GM19468 (cell line): Measurements from ENCODE around the gene FADD.

ENCODE experiments used
- ATAC-seq: cut with Tn5 transposase; IDR thresholded peaks from one replicate; pipeline ENCODE4 v1.9.1; 2021; ENCODE audit warnings: mild to moderate bottlenecking, moderate library complexity, moderate number of reproducible peaks; ENCODE audit not compliant: unreplicated experiment; ENCODE audit errors: extremely low read depth

Gene FADD, protein sequence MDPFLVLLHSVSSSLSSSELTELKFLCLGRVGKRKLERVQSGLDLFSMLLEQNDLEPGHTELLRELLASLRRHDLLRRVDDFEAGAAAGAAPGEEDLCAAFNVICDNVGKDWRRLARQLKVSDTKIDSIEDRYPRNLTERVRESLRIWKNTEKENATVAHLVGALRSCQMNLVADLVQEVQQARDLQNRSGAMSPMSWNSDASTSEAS

GRCh38 chr11:70202920-70203750, at the start of gene FADD:
Gene FADD, plus strand, starts transcription at chr11:70203296. Its CDS starts 164 bp downstream, at chr11:70203460.
- peak; percentile 23 for ATAC-seq

- no peak for ATAC-seq
These were observed 47.7 kb upstream of the FADD start for GRCh38 chr11:70155386-70155785.

- no peak for ATAC-seq
These were observed 46.6 kb upstream of the FADD start for GRCh38 chr11:70156291-70157037.

GRCh38 chr11:70158201-70158600, 44.9 kb upstream of the FADD start:
- no peak for ATAC-seq

DNA sequence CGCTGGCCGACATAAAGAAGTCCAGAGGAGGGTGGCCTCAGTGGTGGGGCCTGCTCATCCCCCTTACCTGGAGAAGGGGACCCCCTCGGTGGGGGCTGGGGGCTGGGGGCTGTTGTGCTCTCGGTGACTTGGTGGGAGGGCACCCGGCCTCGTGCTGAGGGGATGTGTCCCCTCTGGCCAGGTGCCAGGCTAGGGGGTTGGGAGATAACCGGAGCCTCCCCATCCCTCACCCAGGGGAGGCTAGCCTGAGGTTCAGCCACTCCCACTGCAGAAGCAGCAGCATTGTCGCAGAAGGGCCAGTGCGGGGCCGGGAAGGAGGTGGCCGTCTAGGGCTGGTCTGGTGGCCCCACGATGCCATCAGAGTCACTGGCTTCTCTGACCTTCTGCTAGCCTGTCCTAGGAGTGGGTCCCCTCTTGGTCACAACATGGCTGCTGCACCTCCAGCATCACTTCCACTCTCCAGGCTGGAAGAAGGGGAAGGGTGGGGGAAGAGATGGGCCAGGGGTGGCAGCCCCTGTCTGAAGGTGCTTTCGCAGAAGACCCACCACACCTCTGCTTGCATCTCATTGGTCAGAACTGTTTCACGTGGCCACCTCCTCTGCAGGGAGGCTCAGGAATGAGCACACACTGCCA, 44.2 kb upstream of the FADD start:
- no peak for ATAC-seq

DNA sequence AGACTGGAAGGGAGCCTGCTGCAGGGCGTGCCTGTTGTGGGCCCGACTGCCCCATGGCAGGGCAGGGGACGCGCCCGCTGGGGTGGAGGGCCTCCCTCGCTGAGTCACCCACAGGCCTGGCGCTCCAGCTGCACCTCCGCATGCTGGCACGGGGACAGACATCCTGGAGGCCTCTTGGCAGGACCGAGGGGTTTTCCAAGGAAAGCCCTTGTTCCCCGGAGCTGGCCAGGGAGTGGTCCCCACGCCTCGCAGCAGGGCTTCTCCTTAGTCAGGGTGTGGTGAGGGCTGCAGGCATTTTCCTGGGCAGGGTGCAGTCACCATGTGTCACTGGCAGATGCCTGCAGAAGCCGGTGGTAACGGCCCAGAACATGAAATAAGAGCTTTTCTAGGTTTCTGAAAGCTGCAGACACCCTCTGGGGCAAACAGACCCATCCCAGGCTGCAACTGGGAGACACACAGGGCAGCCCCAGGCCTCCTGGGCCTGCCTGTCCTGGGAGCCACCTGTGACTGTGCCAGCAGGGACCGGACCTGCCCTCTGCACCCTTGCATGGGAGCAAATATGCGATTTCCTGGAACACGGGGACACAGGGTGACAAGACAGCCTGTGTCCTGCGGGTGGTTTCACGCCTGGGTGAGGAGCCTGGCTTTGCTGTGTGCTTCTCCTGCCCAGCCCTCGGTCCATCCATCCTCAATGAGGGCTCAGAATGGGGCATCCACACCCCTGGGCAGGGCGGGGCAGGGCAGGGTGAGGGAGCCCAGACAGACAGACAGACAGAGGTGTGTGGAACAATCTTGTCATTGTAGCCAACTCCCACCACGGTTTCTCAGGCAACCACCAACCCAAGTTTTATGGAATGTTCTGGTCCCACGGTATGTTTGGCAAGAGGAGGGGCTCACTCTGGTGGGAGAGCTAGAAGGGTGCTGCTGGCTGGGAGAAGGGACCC, 43.2 kb upstream of the FADD start:
- no peak for ATAC-seq

GRCh38 chr11:70161043-70161625, 42.0 kb upstream of the FADD start:
- no peak for ATAC-seq

- ATAC-seq, result no peak
These were observed 38.4 kb upstream of the FADD start for GRCh38 chr11:70164705-70165104.

GRCh38 chr11:70167120-70167519, 36.0 kb upstream of the FADD start:
- no peak for ATAC-seq

DNA sequence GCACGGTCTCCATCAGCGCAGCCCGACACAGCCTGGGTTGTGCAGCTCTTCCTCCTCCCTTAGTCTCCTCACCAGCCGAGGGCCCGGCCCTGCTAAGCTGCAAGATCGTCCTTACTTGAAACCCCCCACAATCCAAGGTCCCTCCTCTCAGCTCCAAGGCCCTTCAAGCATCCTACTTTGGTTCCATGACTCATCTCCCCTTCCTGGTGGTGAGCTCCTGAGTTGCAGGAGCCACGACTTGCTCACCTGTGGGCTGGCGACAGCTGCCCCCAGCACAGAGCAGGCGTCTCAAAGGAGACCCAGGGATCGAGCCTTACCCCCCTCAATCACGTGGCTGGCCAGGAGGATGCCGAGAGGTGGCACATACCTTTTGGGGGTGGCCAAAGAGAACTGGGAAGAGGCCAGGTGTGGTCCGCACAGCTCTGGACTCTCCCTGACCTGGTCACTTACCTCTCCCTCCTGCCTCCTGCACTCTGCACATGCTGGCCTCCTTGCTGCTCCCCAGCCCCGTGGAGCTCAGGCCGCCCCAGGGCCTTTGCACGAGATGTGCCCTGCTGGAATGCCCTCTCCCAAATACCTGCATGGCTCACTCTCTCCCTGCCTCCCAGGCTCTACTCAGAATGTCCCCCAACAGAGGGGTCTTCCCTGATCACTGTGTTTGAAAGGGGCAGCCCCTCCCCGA, 35.2 kb upstream of the FADD start:
- no peak for ATAC-seq

GRCh38 chr11:70168405-70168754, 34.7 kb upstream of the FADD start:
- ATAC-seq, result no peak

DNA sequence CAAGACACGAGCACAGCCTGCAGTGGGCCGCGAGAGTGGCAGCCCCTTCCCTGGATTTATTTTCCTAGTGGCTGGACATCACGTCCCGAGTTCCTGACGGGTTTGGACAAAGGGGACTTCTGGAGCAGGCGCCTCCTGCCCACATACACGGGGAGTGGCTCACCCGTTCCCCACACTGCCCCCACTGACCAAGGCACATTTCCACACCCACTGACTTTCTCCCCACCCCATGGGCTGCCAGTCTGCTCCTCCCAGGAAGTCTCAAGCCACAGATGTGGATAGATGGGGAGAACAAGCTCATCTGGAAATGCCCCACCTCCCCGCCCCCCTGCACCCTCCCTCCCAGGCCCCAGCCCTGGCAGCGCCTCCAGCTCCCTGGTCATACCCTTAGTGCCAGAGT, 34.0 kb upstream of the FADD start:
- no peak for ATAC-seq

- ATAC-seq, result no peak
These were observed 33.5 kb upstream of the FADD start for GRCh38 chr11:70169632-70170031.

- no peak for ATAC-seq
These were observed 32.4 kb upstream of the FADD start for GRCh38 chr11:70170596-70171210.

- no peak for ATAC-seq
These were observed 30.1 kb upstream of the FADD start for GRCh38 chr11:70173018-70173417.

GRCh38 chr11:70174547-70175235, 28.4 kb upstream of the FADD start:
- no peak for ATAC-seq

GRCh38 chr11:70175236-70175698, 27.8 kb upstream of the FADD start:
- no peak for ATAC-seq
